ENCODE data around the gene PLGRKT. TPM values are rescaled to one million over a fixed set of nuclear protein-coding genes. Genes with fewer than 3 reads are reported as not detected.

The PLGRKT gene
- total RNA-seq, 5 donors from 2014 or later (not counting 1 experiment from before 2014, with no cell fraction given), result 15.4 to 21.3 (median 19.3) TPM

- H3K27ac ChIP-seq (ENCODE audit: low read length), result no peak overlapping the region
- H3K27me3 Mint-ChIP-seq, result no peaks in the 10 kb centered on the region
- POLR2A ChIA-PET, result interaction anchor here (0.7 kb wide), 2 partner anchors 13 to 25 kb away, joined by 4 to 11 read pairs; partner anchors contain the start of gene CD274 (in 1 of the 2)
- no peaks in the 10 kb centered on the region for H3K9me3 ChIP-seq
- no peaks in the 10 kb centered on the region for H3K9me3 Mint-ChIP-seq
- H3K4me3 Mint-ChIP-seq, result no peak overlapping the region
- H3K4me3 ChIP-seq (ENCODE audit: control insufficient read depth in 1 of 2, extremely low read depth in 1 of 2, low read length in 1 of 2), result no peak overlapping the region
- peaks cover 0 to 6% (median 5%) of the 10 kb centered on the region in 3 donors for H3K4me1 Mint-ChIP-seq
- H3K36me3 Mint-ChIP-seq, result peaks cover 17% of the 10 kb centered on the region
- ATAC-seq (replicated peaks in 1 of 4) (peak; percentile 50 to 64 (median 56)), DNase-seq (peak in 1 of 35 experiments; percentile 66)
- H3K27ac Mint-ChIP-seq, result no peak overlapping the region
- peaks cover 3 to 18% of the 10 kb centered on the region in 2 donors for H3K36me3 ChIP-seq (ENCODE audit: control insufficient read depth in 2 of 2, extremely low read depth in 1 of 2, insufficient read depth in 1 of 2, low read length in 1 of 2)
- WGBS (ENCODE audit: insufficient coverage), result no CpG with 5 or more reads among the region's 2 CpGs
- H3K27me3 ChIP-seq (replicated peaks in 1 of 2; ENCODE audit: control insufficient read depth in 2 of 2, extremely low read depth in 1 of 2, insufficient read depth in 2 of 2, low read length in 1 of 2), result no peaks in the 10 kb centered on the region
- CTCF ChIA-PET, result interaction anchor here (0.6 to 4.5 kb wide), 14 partner anchors 25 to 928 kb away, joined by 3 to 46 read pairs (median 4); partner anchors contain the start of genes CD274 (in 1 of the 2) and INSL6 (in 1 of the 2)
- no peaks in the 10 kb centered on the region for H3K4me1 ChIP-seq (ENCODE audit: control insufficient read depth in 1 of 2, extremely low read depth in 1 of 2, insufficient read depth in 2 of 2, low read length in 2 of 2)
Measured at GRCh38 chr9:5425006-5425628, 12.6 kb downstream of the PLGRKT start.

GRCh38 chr9:5422276-5422675 lies 15.4 kb downstream of the PLGRKT start:
- Mint-ChIP-seq H3K27ac (no peak overlapping the region), H3K36me3 (peaks cover 38% of the 10 kb centered on the region), H3K27me3 (no peaks in the 10 kb centered on the region), H3K9me3 (no peaks in the 10 kb centered on the region), H3K4me1 (peaks cover 0 to 7% (median 6%) of the 10 kb centered on the region in 3 donors), H3K4me3 (no peak overlapping the region)
- H3K4me3 ChIP-seq (ENCODE audit: control insufficient read depth in 1 of 2, extremely low read depth in 1 of 2, low read length in 1 of 2), result no peak overlapping the region
- no peaks in the 10 kb centered on the region for H3K27me3 ChIP-seq (replicated peaks in 1 of 2; ENCODE audit: control insufficient read depth in 2 of 2, extremely low read depth in 1 of 2, insufficient read depth in 2 of 2, low read length in 1 of 2)
- no peak overlapping the region for H3K27ac ChIP-seq (ENCODE audit: low read length)
- ChIA-PET CTCF (interaction anchor here in 1 of 2 donors (4.5 kb wide), 1 partner anchor 237 kb away, joined by 46 read pairs; the partner anchor contains the start of gene INSL6), POLR2A (no interaction called here)
- H3K4me1 ChIP-seq (ENCODE audit: control insufficient read depth in 1 of 2, extremely low read depth in 1 of 2, insufficient read depth in 2 of 2, low read length in 2 of 2), result no peaks in the 10 kb centered on the region
- no peaks in the 10 kb centered on the region for H3K9me3 ChIP-seq
- H3K36me3 ChIP-seq (ENCODE audit: control insufficient read depth in 2 of 2, extremely low read depth in 1 of 2, insufficient read depth in 1 of 2, low read length in 1 of 2), result peaks cover 3 to 6% of the 10 kb centered on the region in 2 donors
- ATAC-seq (replicated peaks in 1 of 4), result no peak
- WGBS (ENCODE audit: insufficient coverage), result no CpG with 5 or more reads among the region's 1 CpG
- DNase-seq, result no peak

DNA sequence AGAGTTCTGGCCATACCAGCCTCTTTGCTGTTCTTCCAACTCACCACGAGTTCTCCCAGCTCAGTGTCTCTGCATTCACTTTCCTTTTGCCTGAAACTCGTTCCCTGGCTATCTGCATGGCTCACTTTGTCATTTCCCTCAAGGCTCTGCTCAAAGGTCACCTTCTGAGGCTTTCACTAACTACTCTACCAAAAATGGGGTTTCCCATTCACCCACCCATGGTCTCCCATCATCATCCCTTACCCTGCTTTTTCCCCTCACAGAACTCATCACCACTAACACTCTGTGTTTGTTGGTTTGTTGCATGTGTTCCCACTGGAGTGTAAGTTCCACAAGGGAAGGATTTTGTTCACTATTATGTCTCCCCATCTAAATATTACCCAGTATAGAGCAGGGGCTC lies 16.6 kb downstream of the PLGRKT start:
- H3K4me3 Mint-ChIP-seq, result no peak overlapping the region
- POLR2A ChIA-PET, result no interaction called here

DNA sequence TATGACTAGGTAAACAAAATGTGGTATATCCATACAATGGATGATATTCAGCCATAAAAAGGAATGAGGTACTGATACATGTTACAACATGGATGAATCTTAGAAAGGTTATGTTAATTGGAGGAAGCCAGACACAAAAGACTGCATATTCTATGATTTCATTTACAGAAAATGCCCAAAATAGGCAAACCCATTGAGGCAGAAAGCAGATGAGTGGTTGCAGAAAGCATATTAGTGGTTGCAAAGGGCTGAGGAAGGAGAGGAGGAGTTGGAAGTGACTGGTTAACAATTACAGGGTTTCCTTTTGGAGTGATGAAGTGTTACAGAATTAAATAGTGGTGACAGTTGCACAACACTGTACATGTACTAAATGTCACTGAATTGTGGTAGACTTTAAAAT lies 17.7 kb downstream of the PLGRKT start:
- H3K4me3 Mint-ChIP-seq, result no peak overlapping the region
- POLR2A ChIA-PET, result no interaction called here
- H3K9me3 Mint-ChIP-seq, result no peaks in the 10 kb centered on the region

More for the DNA sequence above, 16.6 kb downstream of the PLGRKT start:
- ATAC-seq (replicated peaks in 1 of 4) (no peak), DNase-seq (no peak)
- no peaks in the 10 kb centered on the region for H3K9me3 Mint-ChIP-seq
- Histone ChIP-seq H3K9me3 (no peaks in the 10 kb centered on the region), H3K4me1 (ENCODE audit: control insufficient read depth in 1 of 2, extremely low read depth in 1 of 2, insufficient read depth in 2 of 2, low read length in 2 of 2) (no peaks in the 10 kb centered on the region), H3K4me3 (ENCODE audit: control insufficient read depth in 1 of 2, extremely low read depth in 1 of 2, low read length in 1 of 2) (no peak overlapping the region), H3K27ac (ENCODE audit: low read length) (no peak overlapping the region), H3K27me3 (replicated peaks in 1 of 2; ENCODE audit: control insufficient read depth in 2 of 2, extremely low read depth in 1 of 2, insufficient read depth in 2 of 2, low read length in 1 of 2) (no peaks in the 10 kb centered on the region), H3K36me3 (ENCODE audit: control insufficient read depth in 2 of 2, extremely low read depth in 1 of 2, insufficient read depth in 1 of 2, low read length in 1 of 2) (peaks cover 0 to 4% of the 10 kb centered on the region in 2 donors)
- peaks cover 42% of the 10 kb centered on the region for H3K36me3 Mint-ChIP-seq
- WGBS (ENCODE audit: insufficient coverage), result 78% methylated on average over 2 of the region's 2 CpGs
- H3K4me1 Mint-ChIP-seq, result peaks cover 0 to 10% (median 6%) of the 10 kb centered on the region in 3 donors
- CTCF ChIA-PET, result no interaction called here
- no peak overlapping the region for H3K27ac Mint-ChIP-seq
- H3K27me3 Mint-ChIP-seq, result no peaks in the 10 kb centered on the region

DNA sequence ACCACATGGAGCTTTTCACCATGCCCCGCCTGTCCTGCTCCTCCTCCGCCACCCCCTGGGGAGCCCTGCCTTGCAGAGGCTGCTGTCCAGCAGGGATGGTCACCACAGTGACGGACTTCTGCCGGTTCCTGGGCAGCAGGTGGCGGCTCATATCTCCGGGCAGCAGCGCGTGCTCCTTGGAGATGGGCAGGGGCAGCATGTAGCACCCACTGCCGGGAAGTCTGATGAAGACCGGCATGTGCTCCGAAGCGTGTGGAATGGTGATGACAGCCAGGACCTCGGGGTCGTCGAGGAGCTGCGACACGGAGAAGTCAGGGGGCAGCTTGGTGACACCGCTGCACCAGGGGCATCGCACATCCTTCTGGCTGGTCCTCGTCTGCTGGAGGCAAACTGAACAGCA lies 19.2 kb downstream of the PLGRKT start:
- Histone ChIP-seq H3K27ac (ENCODE audit: low read length) (no peak overlapping the region), H3K36me3 (ENCODE audit: control insufficient read depth in 2 of 2, extremely low read depth in 1 of 2, insufficient read depth in 1 of 2, low read length in 1 of 2) (peaks cover 0 to 4% of the 10 kb centered on the region in 2 donors), H3K27me3 (replicated peaks in 1 of 2; ENCODE audit: control insufficient read depth in 2 of 2, extremely low read depth in 1 of 2, insufficient read depth in 2 of 2, low read length in 1 of 2) (no peaks in the 10 kb centered on the region), H3K4me1 (ENCODE audit: control insufficient read depth in 1 of 2, extremely low read depth in 1 of 2, insufficient read depth in 2 of 2, low read length in 2 of 2) (no peaks in the 10 kb centered on the region), H3K9me3 (no peaks in the 10 kb centered on the region), H3K4me3 (ENCODE audit: control insufficient read depth in 1 of 2, extremely low read depth in 1 of 2, low read length in 1 of 2) (no peak overlapping the region)
- H3K27ac Mint-ChIP-seq, result no peak overlapping the region
- peaks cover 0 to 10% (median 6%) of the 10 kb centered on the region in 3 donors for H3K4me1 Mint-ChIP-seq
- H3K36me3 Mint-ChIP-seq, result peaks cover 63% of the 10 kb centered on the region
- no peaks in the 10 kb centered on the region for H3K27me3 Mint-ChIP-seq
- no peak for ATAC-seq (replicated peaks in 1 of 4)
- no peak overlapping the region for H3K4me3 Mint-ChIP-seq
- DNase-seq, result no peak
- H3K9me3 Mint-ChIP-seq, result peaks cover 2 to 5% (median 3%) of the 10 kb centered on the region in 3 donors
- 93% methylated on average over 20 of the region's 20 CpGs for WGBS (ENCODE audit: insufficient coverage)
- ChIA-PET CTCF (interaction anchor here in 1 of 2 donors (0.9 kb wide), 1 partner anchor 183 kb away, joined by 3 read pairs; no protein-coding TSS in a partner anchor), POLR2A (no interaction called here)

More for the DNA sequence above, 17.7 kb downstream of the PLGRKT start:
- Mint-ChIP-seq H3K27me3 (no peaks in the 10 kb centered on the region), H3K4me1 (peaks cover 0 to 10% (median 6%) of the 10 kb centered on the region in 3 donors), H3K36me3 (peaks cover 50% of the 10 kb centered on the region), H3K27ac (no peak overlapping the region)
- no peaks in the 10 kb centered on the region for H3K4me1 ChIP-seq (ENCODE audit: control insufficient read depth in 1 of 2, extremely low read depth in 1 of 2, insufficient read depth in 2 of 2, low read length in 2 of 2)
- CTCF ChIA-PET, result no interaction called here
- DNase-seq (no peak), ATAC-seq (replicated peaks in 1 of 4) (no peak)
- no peaks in the 10 kb centered on the region for H3K27me3 ChIP-seq (replicated peaks in 1 of 2; ENCODE audit: control insufficient read depth in 2 of 2, extremely low read depth in 1 of 2, insufficient read depth in 2 of 2, low read length in 1 of 2)
- H3K9me3 ChIP-seq, result no peaks in the 10 kb centered on the region
- peaks cover 0 to 4% of the 10 kb centered on the region in 2 donors for H3K36me3 ChIP-seq (ENCODE audit: control insufficient read depth in 2 of 2, extremely low read depth in 1 of 2, insufficient read depth in 1 of 2, low read length in 1 of 2)
- no peak overlapping the region for H3K4me3 ChIP-seq (ENCODE audit: control insufficient read depth in 1 of 2, extremely low read depth in 1 of 2, low read length in 1 of 2)
- no peak overlapping the region for H3K27ac ChIP-seq (ENCODE audit: low read length)

DNA sequence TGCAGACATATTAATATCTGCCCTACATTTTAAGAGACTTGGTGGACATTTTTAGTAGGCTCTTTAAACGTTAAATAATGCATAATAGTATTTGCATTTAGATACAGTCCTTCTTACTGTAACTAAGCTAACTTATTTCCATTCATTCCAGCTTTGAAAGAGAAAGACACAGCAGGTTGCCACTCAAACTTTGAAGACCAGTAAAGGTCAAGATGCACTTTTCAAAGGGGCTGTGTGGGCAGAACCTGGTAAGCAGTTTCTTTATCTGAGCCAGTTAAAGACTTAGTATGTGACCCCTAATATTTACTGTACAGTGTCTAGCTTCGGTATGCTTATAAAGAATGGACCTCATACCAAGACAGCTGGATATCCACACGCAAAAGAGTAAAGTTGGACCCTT lies 20.8 kb downstream of the PLGRKT start:
- no peaks in the 10 kb centered on the region for H3K27me3 Mint-ChIP-seq
- DNase-seq (no peak), ATAC-seq (replicated peaks in 1 of 4) (no peak)
- no peak overlapping the region for H3K27ac Mint-ChIP-seq
- H3K36me3 ChIP-seq (ENCODE audit: control insufficient read depth in 2 of 2, extremely low read depth in 1 of 2, insufficient read depth in 1 of 2, low read length in 1 of 2), result peaks cover 0 to 4% of the 10 kb centered on the region in 2 donors
- no peak overlapping the region for H3K27ac ChIP-seq (ENCODE audit: low read length)
- H3K4me3 Mint-ChIP-seq, result no peak overlapping the region
- H3K36me3 Mint-ChIP-seq, result peaks cover 74% of the 10 kb centered on the region
- no peaks in the 10 kb centered on the region for H3K27me3 ChIP-seq (replicated peaks in 1 of 2; ENCODE audit: control insufficient read depth in 2 of 2, extremely low read depth in 1 of 2, insufficient read depth in 2 of 2, low read length in 1 of 2)
- WGBS (ENCODE audit: insufficient coverage), result 100% methylated on average over 1 of the region's 3 CpGs
- ChIA-PET POLR2A (interaction anchor here (0.6 to 1.0 kb wide), 2 partner anchors 22 to 33 kb away, joined by 3 read pairs; partner anchors contain the start of gene CD274 (in 1 of the 2)), CTCF (interaction anchor here in 1 of 2 donors (0.7 to 1.7 kb wide), 4 partner anchors 184 to 255 kb away, joined by 3 to 5 read pairs (median 4); no protein-coding TSS in a partner anchor)
- H3K4me1 ChIP-seq (ENCODE audit: control insufficient read depth in 1 of 2, extremely low read depth in 1 of 2, insufficient read depth in 2 of 2, low read length in 2 of 2), result no peaks in the 10 kb centered on the region
- peaks cover 2% of the 10 kb centered on the region for H3K9me3 ChIP-seq
- H3K4me3 ChIP-seq (ENCODE audit: control insufficient read depth in 1 of 2, extremely low read depth in 1 of 2, low read length in 1 of 2), result no peak overlapping the region
- peaks cover 0 to 10% (median 0%) of the 10 kb centered on the region in 3 donors for H3K4me1 Mint-ChIP-seq
- H3K9me3 Mint-ChIP-seq, result peaks cover 2 to 16% (median 6%) of the 10 kb centered on the region in 3 donors

Measured in T-cell (primary cell).